CD1c-positive myeloid dendritic cell (primary cell): ENCODE results near the gene ANKRD35.
"Not testable (repeated sequence)": the region's sequence is repeated elsewhere in the genome, so short reads cannot be mapped to it uniquely, and the experiment has no call there.

Experiments
- DNase-seq: peaks from one replicate; pipeline ENCODE4 v3.0.0-alpha.2; 2016; ENCODE audit errors: extremely low spot score

ANKRD35 gene, protein sequence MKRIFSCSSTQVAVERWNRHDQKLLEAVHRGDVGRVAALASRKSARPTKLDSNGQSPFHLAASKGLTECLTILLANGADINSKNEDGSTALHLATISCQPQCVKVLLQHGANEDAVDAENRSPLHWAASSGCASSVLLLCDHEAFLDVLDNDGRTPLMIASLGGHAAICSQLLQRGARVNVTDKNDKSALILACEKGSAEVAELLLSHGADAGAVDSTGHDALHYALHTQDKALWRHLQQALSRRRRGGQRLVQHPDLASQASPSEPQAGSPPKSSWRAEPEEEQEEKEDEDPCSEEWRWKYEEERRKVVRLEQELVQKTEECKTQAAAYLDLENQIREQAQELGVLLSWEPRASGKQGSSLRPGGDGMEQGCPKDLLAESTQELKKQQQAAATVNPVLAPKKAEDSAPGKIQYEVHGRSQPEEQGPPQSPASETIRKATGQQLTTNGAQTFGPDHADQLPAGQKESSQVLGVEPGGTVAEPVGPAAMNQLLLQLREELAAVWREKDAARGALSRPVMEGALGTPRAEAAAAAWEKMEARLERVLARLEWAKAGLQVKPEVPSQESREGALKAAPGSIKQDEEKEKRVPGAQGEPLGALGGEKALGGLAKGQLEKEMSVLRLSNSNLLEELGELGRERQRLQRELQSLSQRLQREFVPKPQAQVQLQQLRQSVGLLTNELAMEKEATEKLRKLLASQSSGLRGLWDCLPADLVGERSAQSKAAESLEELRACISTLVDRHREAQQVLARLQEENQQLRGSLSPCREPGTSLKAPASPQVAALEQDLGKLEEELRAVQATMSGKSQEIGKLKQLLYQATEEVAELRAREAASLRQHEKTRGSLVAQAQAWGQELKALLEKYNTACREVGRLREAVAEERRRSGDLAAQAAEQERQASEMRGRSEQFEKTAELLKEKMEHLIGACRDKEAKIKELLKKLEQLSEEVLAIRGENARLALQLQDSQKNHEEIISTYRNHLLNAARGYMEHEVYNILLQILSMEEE

DNA sequence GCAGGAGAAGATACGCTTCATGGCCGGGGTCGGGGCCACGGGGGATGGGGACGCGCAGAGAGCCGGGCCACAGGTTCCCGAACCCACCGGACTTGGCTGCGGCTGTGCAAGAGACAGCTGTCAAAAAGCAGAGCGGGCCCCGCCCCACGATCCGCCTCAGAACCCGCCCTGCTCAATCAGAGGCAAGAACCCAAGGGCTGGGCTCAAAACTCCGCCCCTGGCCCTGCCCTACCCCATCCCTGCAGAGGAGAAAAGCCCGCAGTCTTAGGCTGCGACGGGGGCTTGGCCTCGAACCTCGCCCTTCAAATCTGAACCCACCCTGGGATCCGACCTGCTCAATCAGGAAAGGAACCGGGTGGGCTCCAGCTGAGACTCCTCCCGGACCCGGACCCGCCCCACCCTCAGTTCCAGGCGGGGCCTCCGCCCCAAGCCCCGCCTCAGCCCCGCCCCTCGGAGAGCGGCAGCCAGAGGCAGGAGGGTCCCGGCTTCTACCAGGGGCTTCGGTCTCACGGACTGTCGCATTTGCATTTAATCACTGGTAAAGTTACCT, at the start of gene ANKRD35:
ANKRD35 (minus strand) TSS at position 129 of the 550 bp plus-strand sequence; CDS start at position 21, 108 bp downstream.
- peak; percentile 87 for DNase-seq

DNA sequence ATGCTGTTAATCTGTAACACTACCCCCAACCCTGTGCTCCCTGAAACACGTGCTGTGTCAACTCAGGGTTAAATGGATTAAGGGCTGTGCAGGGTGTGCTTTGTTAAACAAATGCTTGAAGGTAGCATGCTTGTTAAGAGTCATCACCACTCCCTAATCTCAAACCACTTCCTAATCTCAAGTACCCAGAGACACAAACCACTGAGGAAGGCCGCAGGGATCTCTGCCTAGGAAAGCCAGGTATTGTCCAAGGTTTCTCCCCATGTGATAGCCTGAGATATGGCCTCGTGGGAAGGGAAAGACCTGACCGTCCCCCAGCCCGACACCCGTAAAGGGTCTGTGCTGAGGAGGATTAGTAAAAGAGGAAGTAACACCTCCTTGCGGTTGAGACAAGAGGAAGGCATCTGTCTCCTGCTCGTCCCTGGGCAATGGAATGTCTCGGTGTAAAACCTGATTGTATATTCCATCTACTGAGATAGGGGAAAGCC, 46.9 kb upstream of the ANKRD35 start:
- DNase-seq: peak; percentile 20

DNA sequence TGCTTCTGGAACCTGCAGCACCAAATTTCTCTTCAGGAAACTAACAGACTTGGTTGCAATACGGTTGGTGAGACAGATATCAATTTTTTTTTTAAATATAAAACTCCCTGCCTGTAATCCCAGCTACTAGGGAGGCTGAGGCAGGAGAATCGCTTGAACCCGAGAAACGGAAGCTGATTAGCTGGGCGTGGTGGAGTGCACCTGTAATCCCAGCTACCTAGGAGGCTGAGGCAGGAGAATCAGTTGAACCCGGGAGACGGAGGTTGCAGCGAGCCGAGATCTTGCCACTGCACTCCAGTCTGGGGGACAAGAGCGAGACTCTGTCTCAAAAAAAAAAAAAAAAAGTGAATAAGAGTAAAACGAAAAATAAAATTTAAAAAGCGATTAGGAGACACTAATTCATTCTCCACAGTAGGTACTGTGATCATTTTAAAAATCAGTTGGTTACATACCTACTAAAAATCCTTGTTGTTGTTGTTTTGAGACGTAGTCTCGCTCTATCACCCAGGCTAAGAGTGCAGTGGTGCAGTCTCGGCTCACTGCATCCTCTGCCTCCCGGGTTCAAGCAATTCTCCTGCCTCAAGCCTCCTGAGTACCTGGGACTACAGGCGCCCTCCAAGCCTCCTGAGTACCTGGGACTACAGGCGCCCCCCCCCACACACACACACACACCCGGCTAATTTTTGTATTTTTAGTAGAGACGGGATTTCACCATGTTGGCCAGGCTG, 42.4 kb upstream of the ANKRD35 start:
- no peak for DNase-seq

DNA sequence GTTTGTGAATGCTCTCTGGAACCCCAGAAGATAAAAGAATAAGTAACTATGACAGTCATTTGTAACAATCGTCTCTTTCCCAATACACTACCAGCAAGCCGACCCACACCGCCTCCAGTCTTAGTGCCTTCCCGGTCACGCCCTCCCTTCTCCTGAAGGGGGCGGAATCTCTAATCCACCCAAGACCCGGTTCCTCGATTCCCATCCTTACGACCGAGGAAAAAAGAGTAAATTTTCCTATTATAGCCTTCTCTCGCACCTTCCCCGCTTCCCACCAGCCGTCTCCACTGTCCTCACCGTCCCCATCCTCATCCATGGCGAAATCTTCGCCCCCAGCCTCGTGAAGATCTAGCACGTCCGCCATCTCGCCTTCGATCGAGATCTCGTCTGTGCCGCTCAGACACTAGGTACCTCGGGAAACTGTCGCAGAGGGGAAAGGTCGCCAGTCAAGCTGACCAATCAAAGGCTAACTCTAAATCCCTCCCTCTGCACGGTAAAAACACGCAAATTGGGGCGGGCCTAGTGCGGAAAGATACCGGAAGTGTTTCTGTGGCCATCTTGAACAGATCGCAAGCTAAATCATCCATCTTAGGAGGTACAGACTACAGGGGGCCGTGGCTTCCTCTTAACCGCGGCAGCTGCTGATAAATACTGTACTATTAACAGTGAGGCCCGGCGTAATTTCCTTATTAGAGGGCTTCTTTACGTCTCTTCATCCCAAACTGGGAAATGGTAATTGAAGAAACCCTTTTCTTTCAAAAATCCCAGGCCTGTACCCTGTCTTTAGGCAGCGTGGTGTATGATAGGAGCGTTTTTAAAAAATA, 41.6 kb upstream of the ANKRD35 start, which contains the start of gene RBM8A:
RBM8A (minus strand) TSS at position 422 of the 824 bp plus-strand sequence; CDS start at position 364, 58 bp downstream.
- peak; percentile 99 for DNase-seq

DNA sequence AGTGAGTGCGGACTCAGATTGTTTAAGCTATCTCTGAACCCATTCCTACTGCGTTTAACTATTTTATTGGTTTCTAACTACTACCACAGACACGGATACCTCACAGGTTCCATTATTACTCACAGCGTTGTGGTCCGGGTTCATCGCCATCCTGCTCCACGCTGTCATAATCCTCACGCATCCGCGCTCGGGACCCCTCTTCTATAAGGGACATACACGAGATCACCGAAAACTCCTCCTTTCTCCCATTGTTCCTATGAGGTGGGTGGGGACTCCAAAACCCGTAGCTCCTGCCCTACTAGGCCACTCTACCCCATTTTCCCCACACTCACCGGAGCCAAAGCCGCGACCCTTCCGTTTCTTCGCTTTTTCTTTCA, 41.0 kb upstream of the ANKRD35 start:
- DNase-seq: no peak

DNA sequence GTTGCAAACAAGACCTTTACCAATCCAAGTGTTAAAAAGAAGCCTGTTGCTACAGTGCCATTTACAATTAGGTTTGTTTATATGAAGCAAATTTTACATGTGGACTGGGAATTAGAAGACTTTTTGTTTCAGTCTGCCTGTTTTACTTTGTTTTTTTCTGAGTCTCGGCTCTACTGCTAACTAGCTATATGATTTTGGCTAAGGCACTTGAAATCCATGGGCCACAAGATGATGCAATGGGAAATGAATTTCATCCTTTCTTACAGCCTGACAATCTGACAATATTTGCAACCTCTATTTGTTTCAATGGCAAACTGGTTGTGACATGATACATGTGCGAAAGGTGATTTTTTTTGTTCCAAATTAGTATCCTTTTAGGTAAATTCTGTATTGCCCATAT, 36.6 kb upstream of the ANKRD35 start:
- no peak for DNase-seq

DNA sequence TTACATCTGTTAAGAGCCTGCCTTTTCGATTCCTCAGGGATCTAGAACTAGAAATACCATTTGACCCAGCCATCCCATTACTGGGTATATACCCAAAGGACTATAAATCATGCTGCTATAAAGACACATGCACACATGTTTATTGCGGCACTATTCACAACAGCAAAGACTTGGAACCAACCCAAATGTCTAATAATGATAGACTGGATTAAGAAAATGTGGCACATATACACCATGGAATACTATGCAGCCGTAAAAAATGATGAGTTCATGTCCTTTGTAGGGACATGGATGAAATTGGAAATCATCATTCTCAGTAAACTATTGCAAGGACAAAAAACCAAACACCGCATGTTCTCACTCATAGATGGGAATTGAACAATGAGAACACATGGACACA, 34.6 kb upstream of the ANKRD35 start:
- DNase-seq: not testable (repeated sequence)

DNA sequence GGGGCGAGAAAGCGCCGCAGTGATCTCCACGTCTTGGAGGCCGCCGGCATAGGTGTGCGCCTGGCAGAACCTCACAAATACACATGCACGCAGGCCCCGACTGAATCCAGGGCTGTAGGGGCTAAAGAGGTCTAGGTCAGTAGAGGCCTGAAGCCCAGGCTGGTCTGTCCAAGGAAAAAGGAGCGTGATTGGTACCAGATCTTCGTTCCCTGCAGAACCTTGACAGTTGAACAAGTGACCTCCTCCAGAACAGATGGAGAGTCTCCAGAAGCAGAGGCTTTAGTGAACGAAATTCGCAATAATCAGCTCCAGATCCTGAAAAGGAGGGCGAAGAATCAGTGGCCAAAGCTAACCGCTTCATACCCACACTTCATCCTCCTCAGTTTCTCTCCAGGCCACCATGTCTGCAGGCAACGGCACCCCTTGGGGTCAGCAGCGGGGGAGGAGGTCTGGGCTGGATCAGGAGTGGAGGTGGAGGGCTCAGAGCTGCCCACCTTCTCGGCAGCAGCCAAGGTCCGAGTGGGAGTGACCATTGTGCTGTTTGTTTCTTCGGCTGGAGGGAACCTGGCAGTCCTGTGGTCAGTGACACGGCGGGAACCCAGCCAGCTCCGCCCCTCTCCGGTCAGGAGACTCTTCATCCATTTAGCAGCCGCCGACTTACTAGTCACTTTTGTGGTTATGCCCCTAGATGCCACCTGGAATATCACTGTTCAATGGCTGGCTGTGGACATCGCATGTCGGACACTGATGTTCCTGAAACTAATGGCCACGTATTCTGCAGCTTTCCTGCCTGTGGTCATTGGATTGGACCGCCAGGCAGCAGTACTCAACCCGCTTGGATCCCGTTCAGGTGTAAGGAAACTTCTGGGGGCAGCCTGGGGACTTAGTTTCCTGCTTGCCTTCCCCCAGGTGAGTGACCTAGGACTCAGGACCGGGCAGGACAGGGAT, 33.6 kb upstream of the ANKRD35 start:
- DNase-seq: peak; percentile 57

DNA sequence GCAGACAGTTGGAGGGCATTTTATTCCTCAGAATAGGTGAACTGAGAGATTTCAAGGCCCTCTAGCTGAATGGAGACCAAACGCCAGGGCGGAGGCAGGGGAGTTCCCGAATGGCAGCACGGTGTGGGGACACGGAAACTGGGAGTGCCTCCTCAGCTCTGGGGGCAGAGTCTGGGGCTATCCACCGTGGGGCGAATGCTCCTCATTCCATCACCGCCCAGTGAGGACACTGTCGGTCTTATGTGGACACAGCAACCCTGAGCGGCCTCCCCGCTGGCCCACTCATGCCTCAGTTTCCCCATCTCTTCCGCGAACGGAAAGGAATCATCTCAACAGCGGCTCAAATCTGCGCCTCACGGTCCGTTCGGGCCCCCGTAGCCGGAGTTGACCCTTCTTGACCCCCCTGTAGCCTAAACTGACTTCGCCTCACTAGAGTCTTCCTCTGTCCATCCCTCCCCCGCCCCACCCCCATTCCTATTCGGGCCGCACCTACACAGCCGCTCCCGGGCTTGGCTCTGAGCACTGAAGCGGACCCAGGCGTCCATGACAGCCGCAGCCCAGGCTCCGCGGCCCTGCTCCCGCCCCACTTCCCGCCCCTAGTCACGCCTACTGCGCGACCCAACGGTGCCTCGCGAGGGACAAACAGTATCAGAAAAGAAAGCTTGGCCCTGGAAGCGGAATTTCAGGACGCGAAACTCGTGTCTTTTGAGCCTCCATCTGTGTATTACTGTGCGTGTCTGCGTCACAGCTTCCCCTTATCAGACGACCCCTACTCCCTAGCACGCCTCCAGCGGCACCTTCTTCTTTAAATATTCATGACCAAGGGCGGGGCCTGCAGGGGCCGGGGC, 32.7 kb upstream of the ANKRD35 start, which contains the start of gene PEX11B:
PEX11B (minus strand) TSS at position 574 of the 848 bp plus-strand sequence; CDS start at position 545, 29 bp downstream.
- DNase-seq: peak; percentile 95

DNA sequence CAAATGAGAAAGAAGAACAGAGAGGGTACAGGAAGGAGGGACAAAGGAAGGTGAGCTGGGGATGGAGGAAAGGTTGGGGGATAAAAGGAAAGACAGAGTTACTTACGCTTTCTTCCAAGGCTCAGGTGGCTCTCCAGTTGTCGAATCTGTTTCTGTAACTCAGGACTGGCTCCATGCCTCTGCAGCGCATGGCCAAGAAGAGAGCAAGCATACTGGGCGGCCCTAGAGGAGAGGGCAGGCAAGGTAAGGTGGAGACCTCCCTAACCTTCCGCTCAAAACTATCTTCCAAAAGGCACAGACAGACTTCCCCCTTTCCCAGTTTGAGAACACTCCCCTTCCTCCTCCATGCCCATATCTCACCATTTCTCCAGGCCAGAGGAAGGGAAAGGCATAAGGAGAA, 31.9 kb upstream of the ANKRD35 start:
- DNase-seq: no peak

DNA sequence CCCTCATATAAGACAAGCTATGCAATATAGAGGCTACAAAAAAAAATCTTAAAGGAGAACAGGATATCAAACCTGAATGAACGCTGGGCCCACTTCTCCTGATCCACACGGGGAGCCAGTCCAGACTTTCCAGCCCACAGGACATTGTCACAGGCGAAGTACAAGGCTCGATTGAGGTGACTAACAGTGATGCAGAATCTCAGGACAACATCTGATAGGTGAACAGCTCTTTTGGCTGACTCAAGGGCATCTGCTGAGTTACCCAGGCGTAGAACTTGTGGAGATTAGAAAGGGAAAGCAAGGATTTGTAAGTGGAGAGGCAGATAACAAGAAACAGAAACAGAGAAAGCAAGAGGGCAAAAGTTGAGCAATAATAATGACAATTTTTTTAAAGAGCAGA, 31.1 kb upstream of the ANKRD35 start:
- no peak for DNase-seq

DNA sequence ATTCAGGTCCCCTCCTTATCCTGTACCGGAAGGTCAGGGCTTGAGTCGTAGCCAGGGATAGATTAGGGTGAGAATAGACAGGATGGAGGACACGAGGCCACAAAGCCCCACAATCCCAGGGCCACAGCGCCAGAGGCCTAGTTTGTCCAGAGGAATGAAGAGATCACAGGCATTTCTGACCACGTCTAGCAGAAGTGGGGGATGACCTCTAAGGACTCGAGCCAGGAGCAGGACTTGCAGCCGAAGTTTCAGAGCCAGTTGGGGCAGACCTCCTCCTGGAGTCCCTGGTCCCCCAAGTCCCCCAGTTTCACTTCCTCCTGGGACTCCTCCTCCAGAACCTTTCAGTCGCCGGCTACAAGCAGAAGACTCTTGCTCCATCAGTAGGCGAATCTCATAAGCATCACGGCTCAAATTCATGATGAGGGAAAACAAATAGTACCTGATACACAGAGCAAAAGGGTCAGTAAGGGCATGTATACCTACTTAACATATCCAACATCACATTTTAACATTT, 26.5 kb upstream of the ANKRD35 start:
- no peak for DNase-seq

DNA sequence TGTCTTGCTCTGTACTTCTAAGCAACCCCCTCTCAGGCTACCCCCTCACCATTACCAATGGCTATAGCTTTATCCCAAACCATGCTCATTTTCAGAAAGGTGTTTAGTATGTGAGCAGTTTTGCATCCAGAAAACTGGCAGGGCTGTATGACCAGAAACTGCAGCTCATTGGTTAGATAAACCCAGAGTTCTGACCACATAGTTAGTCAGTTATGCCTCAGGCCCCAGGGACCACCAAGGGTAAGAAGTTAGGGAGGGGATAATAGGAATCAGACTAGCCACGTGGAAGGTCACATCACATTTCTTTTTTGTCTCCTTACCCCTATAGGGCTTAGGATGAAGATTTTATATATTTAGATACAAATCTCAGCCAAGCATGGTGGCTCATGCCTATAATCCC, 23.0 kb upstream of the ANKRD35 start:
- no peak for DNase-seq

DNA sequence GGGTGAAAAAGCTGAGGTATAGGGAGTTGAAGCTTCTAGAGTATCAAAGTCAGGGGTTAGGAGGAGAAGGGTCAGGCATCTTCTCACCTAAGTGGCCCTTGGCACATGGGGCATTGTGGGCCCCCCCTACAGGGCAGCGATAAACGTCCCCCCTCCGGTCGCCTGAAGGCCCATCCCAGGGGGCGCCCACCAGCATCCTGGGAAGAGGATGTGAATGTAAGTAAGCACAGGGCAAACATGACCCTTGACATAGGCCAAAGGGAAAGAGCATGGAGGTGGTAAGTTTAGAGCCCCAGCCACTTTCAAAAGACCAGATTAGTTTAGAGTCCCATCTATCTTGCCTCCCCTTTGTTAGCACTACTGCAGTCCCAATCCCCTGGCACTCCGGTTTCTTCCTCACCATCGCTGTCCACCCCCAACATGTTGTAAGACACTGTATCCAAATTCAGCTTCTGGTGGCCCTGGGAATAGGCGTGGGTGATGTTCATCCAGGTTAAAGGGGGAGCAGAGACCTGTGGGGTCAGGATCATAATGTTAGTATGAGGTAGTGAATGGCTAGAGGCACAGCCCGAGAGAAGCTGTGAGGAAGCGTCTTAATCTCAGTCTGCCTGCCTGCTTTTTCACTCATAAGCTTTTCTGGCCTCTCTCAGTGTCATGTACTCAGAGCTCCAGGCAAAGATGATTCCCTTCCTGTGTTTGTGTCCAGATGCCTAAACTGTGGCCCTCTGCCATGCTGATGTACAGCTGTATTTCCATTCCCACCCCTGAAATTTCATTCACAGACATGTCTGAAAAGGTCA, 21.5 kb upstream of the ANKRD35 start:
- no peak for DNase-seq

DNA sequence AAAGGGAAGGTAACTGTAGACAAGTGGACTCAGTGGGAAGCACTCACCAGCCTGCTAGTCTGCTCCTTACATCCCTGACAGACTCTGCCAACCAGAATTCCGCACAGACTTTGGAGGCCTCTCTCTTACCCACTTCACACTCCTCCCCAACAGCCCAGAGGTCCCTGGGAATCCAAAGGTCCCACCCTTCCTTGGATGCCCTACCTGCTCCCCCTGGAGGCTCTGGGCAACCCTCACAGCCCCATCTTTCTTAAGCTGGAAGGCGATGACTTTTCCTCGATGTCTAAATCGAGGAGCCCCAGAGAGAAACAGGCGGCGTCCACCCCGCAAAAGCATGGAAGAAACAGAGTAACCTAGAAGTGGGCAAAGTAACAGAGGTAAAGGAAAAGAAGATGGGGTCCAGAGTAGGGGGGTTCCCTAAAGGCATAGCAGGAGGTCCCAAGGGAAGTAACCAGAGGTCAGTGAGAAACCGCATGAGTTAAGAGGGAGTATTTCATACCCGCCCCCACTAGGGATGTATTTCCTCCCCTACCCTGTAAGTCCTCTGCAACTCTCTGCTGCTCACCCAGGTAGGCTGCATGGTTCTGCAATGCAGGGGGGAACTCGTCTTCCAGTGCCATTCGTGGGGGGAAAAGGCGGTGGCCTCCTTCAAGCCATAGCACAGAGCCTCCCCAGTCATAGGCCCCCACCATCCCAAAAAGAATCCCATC, 15.8 kb upstream of the ANKRD35 start:
- DNase-seq: no peak

DNA sequence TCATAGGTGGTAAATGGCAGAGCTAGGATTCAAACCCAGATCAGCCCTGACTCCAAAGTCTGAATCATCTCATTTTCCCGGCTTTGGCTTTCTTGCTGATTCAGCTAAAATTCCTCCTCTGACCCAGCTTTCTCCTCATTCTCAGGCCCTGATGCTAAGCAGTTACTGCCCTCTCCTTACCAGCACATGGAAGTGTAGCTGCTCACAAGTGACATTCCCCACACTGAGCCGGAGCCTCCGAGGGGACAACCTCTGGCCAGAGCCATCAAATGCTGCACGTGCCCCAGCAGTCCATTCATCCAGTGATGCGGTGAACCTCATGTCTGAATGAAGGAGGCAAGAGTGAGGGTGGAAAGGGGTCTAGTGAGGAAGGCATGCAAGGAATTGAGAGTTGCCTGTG, 13.1 kb upstream of the ANKRD35 start:
- no peak for DNase-seq
